GM19467 (cell line): ENCODE data around the gene NEURL4.
A peak's percentile ranks its signal among the peaks of the same experiment; 100 is the strongest.
"Not testable (repeated sequence)": the region's sequence is repeated elsewhere in the genome, so short reads cannot be mapped to it uniquely, and the experiment has no call there.

Experiments used
- ATAC-seq: cut with Tn5 transposase; IDR thresholded peaks from one replicate; pipeline ENCODE4 v1.9.1; 2021; ENCODE audit warnings: mild to moderate bottlenecking, moderate library complexity; ENCODE audit not compliant: unreplicated experiment

NEURL4 gene

GRCh38 chr17:7328840-7329373 lies at the start of gene NEURL4:
TSS of gene NEURL4 (minus strand) at chr17:7329335. CDS start at chr17:7329312, 23 bp downstream.
- peak; percentile 4 for ATAC-seq

GRCh38 chr17:7374353-7374752 lies 45.2 kb upstream of the NEURL4 start:
- ATAC-seq, result no peak

- ATAC-seq, result no peak
Measured at GRCh38 chr17:7370853-7371252, 41.7 kb upstream of the NEURL4 start.

- no peak for ATAC-seq
Measured at GRCh38 chr17:7369825-7370224, 40.7 kb upstream of the NEURL4 start.

- ATAC-seq, result not testable (repeated sequence)
Measured at GRCh38 chr17:7368599-7368994, 39.5 kb upstream of the NEURL4 start.

GRCh38 chr17:7367918-7368598 lies 38.9 kb upstream of the NEURL4 start:
- ATAC-seq, result no peak

GRCh38 chr17:7367083-7367482 lies 37.9 kb upstream of the NEURL4 start:
- ATAC-seq, result no peak

- not testable (repeated sequence) for ATAC-seq
Measured at GRCh38 chr17:7365963-7366362, 36.8 kb upstream of the NEURL4 start.

GRCh38 chr17:7363311-7363710 lies 34.2 kb upstream of the NEURL4 start:
- no peak for ATAC-seq

- ATAC-seq, result no peak
Measured at GRCh38 chr17:7361906-7362305, 32.8 kb upstream of the NEURL4 start.

GRCh38 chr17:7357381-7357780 lies 28.2 kb upstream of the NEURL4 start:
- no peak for ATAC-seq

- no peak for ATAC-seq
Measured at GRCh38 chr17:7356756-7357155, 27.6 kb upstream of the NEURL4 start.

- ATAC-seq, result no peak
Measured at GRCh38 chr17:7356072-7356549, 27.0 kb upstream of the NEURL4 start.

GRCh38 chr17:7355573-7355972 lies 26.4 kb upstream of the NEURL4 start:
- ATAC-seq, result no peak

- no peak for ATAC-seq
Measured at GRCh38 chr17:7355053-7355452, 25.9 kb upstream of the NEURL4 start, which contains the start of gene TMEM95. TSS of gene TMEM95 (plus strand) at chr17:7355156. CDS start at chr17:7355205, 49 bp downstream.

GRCh38 chr17:7354262-7354843 lies 25.2 kb upstream of the NEURL4 start:
- ATAC-seq, result no peak

GRCh38 chr17:7352910-7353635 lies 23.9 kb upstream of the NEURL4 start:
- no peak for ATAC-seq

GRCh38 chr17:7352503-7352889 lies 23.4 kb upstream of the NEURL4 start:
- no peak for ATAC-seq

- ATAC-seq, result peak; percentile 48
Measured at GRCh38 chr17:7351665-7352502, 22.7 kb upstream of the NEURL4 start, which contains the start of gene KCTD11. TSS of gene KCTD11 (plus strand) at chr17:7352162.

- no peak for ATAC-seq
Measured at GRCh38 chr17:7348478-7349242, 19.5 kb upstream of the NEURL4 start.
